GM19467 (cell line): Measurements from ENCODE around the gene APOBEC3A.
"Not testable (repeated sequence)": the region's sequence is repeated elsewhere in the genome, so short reads cannot be mapped to it uniquely, and the experiment has no call there.

Experiments
- ATAC-seq: cut with Tn5 transposase; IDR thresholded peaks from one replicate; pipeline ENCODE4 v1.9.1; 2021; ENCODE audit warnings: mild to moderate bottlenecking, moderate library complexity; ENCODE audit not compliant: unreplicated experiment

APOBEC3A gene

DNA sequence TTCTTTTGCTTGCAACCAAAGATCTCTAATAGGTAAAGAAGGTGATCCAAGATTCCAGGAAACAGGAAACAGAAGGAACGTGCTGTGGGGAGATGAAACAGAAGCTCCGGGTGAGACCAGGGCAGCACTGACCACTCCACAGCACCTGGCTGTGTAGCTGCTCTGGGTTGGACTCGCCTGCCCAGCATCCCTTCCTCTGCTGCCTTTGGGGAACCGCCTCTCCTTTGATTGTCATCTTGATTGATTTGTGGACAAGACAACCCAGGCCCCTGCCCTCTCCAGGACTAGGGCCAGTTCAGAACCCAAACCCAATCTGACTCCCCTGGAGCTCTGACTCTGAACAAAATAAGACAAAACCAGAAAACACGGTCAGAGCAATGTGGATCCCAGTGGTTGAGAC, 14.7 kb upstream of the APOBEC3A start:
- ATAC-seq = no peak

DNA sequence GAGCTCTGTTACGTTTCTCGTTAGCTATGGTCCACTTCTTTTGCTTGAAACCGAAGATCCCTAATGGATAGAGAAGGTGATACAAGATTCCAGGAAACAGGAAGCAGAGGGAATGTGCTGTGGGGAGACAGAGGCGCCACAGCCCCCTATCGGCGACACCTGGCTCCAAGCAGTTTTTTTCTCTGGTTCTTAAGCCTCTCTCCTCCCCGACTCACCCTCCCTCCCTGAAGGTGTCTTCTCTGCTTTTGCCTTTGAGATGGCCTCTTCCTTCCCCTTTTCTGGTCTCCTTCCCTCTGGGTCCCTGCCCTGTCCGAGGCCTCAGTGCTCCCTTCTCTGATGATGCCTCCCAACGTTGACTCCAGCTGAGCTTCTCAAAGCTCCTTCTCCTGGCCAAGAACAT, 14.2 kb upstream of the APOBEC3A start:
- no peak for ATAC-seq

DNA sequence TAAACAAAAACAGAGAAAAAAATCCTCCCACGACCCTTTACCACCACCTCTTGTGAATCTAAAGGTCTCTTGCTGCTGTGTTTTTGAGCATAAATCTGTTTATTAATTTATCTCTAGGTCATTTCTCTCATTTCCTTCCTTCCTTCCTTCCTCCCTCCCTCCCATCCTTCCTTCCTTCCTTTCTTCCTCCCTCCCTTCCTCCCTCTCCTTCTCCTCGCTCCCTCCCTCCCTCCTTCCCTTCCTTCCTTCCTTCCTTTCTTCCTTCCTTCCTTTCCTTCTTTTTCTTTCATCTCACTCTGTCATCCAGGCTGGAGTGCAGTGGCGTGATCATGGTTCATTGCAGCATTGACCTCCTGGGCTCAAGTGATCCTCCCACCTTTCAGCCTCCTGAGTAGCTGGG, 13.5 kb upstream of the APOBEC3A start:
- no peak for ATAC-seq

DNA sequence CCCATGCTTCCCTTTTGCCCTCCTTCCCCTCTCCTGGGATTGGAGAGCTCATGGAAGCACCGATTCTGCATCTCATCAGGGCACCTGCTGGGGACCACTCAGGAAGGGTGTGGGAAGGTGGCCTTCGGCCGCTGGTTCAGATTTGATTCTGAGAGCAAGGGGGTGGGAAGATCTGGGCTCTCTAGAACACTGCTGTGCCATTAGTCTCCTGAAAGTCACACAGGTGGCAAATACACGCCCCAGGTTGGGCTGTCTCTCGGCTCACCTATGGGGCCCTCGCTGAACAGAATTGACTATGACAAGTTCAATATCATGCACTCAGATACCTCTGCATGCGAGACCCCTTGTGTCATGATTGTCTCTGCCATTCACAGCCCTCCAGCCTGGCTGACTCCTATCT, 12.8 kb upstream of the APOBEC3A start:
- ATAC-seq = no peak

DNA sequence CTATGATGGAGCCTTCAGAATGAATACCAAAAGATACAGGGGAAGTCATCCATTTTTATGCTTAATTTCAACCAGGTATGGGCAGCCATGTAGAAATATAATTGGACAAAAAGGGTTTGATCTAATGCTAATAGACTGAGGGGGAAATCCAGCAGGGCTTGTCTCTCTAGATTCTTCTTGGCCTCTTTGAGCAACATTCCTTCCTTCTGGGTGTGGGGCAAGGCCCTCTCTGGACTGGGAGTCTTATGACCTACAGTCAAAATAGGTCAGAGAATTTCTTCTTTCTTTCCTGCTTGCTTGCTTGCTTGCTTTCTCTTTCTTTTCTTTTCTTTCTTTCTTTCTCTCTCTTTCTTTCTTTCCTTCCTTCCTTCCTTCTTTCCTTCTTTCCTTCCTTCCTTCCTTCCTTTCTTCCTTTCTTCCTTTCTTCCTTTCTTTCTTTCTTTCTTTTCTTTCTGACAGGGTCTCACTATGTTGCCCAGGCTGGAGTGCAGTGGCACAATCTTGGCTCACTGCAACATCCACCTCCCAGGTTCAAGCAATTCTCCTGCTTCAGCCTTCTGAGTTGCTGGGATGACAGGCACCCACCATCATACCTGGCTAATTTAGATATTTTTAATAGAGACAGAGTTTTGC, 11.6 kb upstream of the APOBEC3A start:
- not testable (repeated sequence) for ATAC-seq

DNA sequence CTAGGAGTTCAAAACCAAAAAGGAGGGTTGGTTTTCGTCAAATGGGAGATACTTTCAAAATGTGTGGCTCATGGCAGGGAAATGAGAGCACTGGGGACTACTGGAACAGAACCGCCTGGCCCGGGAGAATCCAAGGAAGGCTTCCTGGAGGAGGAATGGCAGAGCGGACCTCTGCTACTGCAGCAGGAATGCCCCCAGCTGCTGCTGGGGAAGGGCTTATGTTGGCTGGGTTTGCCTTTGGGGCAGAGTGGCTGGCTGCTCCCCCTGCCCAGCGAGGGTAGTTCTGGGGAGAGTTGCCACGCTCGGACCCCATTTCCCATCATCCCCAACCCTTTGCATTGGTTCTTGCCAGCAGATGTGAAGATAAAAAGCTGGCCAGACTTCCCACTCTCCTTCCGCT, 10.6 kb upstream of the APOBEC3A start:
- ATAC-seq = no peak

DNA sequence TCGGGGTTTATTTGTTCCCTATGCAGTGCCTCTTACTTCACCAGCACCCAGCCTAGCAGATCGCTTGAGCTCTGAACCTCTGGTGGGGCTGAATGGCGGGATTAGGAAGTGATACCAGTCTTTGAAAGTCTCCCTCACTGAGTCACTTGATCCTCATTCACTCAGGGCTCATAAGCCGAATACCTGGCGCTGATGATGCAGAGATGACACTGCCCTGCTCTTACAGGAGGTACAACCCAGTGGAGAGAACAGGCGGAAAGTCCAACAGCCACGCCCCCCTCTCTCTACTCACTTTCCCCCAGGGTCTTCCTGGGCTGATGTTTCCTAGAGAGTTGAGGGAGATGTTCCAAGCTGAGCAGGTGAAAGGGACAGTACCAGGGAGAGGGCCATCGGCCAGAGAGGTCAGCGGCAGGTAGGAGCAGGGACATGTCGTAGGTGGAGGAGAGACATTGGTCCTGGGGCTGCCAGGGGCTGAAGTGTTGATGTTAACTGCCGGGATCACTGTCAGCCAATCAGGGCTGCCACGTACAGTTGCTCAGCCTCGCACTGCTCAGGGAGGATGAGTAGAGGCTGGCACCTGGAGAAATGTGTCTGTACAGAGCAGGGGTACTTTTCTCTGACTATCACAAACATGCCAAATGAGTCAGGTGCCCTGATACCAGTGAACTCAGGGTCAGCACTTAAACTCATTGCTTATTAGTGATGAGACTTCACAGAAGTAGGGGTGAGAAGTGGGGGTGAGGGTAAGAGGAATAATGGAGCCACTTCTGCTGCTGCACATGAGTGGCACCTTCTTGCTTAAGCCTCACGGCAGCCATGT, 9.9 kb upstream of the APOBEC3A start:
- no peak for ATAC-seq

DNA sequence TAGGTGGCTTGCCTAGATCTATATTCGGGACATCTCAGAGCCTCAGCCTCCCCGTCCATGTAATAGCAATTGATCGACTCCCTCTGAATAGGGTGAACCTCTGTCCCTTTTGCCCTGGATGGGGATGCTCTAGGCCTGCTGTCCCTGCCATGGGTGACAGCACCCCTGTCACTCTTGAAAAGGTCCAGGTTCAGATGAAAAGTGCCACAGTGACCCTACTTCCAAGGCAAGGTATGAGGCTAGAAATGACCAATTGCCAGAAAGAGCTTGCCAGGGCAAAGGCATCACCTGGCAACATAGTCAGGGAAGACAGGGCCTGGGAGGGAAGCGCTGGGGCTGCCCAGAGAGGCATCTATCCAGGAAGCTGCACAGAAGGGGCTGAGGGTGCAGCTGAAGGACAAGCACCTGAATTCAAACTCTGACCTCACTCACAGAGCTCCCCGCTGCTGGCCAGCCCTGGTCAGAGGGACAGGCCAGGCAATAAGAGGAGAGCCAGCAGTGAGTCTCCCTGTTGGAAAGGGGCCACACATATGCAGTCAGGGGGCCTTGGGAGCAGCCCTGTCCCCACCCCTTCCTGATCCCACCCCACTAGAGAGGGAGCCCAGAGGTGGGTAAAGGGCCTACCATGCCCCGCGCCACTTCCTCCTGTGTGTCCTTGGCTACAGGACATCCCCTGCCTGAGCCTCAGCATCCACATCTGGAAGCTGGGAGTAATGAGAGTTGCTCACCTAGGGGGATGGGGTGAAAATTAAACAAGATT, 9.0 kb upstream of the APOBEC3A start:
- ATAC-seq = no peak

DNA sequence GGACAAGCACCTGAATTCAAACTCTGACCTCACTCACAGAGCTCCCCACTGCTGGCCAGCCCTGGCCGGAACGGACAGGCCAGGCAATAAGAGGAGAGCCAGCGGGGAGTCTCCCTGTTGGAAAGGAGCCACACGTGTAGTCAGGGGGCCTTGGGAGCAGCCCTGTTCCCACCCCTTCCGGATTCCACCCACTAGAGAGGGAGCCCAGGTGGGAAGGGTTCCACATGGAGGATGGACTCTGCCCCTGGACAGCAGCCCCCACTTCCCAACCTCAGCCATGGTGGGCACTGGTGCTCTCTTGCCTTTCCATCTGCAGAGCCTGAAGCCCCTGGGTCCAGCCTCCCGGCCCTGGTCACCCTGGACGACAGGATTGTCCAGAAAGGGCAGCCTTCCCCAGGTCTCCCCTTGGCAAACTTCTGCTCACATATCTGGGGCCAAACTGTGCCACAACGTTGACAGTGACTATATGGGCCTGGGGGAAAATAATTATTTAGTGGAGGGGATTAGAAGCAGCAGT, 7.5 kb upstream of the APOBEC3A start:
- no peak for ATAC-seq

DNA sequence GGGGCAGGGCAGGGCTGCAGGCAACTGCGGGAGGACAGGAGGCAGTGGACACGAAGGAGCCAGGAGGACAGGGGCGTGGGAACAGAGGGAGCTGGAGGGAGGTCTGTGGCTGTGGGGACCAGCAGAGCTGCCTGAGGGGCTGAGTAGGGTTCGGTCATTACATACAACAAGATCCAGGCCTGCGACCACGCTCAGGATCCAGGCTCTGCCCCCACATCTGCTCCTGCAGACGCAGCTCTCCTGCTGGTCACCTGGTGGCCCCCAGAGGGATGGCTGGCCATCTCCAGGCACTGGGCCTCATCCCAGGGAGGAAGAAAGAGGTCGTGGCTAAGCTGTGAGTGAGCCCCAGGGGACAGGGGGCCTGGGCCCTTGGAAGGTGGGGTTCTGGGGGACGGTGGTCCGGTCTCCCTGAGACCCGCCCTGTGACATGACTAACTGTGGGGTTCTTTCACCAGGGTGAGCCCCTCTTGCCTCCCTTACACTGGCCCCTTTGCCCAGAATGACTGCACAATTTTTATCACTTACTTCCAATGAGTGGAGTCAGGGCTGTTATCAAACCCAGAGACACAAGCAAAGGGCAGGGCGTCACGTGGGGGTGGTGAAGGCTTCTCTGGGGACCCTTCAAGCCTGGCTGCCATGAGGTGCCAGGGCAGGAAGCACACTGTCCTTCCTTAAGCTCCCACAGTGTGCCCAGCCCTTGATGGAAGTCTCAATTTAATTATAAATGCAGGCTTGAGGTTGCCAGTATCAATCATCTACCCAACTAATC, 6.7 kb upstream of the APOBEC3A start:
- ATAC-seq = no peak

DNA sequence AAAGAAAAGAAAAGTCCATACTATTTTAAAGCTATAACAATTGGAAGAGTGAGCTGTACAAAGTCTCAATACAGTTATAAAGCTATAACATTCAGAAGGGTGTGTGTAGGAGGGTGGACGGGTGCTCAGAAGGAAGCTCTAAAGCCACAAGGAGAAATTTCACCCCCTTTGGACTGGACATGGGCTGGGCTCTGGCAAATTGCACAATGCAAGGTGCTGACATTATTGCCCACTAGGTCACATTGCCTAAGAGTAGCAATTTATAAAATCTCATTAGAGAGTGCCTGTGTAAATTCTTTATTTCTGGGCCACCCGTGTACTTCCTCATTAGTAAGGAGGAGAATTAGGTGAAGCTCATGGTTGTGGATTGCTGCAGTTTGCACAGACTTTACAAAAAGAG, 5.7 kb upstream of the APOBEC3A start:
- ATAC-seq = no peak

DNA sequence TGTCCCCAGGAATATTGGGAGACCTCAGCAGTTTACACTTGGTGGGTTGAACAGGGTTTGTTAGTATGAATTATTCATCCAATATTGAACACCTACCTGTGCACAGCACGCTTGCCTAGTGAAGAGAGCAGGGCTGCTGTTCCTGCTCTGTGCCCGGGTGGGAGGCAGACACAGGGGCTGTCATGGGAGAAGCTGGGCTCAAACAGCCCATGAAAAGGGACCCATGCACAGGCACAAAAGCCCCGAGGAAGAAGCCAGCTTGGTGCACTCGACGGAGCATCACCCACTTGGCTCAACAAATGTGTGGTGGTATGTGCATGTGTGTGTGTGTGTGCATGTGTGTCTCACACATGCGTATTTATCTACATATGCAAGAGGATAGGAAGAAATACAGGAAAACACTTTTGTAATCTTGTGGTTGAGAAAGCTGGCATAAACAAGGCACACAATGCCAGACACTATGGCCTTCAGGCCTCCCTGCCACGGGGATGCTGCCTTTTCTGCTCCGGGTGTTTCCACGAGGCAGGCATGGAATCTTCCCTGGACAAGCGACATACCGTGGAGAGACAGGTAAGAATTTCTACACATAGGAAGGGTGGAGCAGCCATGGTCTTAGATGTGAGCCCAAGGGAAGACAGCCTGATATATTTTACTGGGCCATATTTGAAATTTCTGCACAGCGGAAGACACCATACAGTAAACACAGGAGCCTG, 5.0 kb upstream of the APOBEC3A start:
- no peak for ATAC-seq

DNA sequence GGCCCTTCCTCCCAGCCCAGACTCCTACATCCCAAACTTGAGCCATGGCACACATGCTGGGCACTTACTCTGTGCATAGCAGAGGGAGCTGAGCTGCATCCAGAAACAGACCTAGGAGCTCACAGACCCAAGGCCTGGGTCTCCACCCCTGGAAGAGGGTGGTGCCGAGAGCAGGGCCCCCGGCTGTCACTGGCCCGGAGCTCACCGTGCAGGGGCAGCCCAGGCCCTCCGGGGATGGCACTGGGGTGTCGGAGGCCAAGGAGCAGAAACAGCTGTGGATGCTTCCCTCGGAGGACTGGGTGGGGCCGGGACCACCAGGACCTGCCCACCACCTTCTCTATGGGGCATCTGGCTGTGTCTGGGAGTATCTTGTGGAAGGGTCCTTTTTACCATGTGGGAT, 4.3 kb upstream of the APOBEC3A start:
- no peak for ATAC-seq

DNA sequence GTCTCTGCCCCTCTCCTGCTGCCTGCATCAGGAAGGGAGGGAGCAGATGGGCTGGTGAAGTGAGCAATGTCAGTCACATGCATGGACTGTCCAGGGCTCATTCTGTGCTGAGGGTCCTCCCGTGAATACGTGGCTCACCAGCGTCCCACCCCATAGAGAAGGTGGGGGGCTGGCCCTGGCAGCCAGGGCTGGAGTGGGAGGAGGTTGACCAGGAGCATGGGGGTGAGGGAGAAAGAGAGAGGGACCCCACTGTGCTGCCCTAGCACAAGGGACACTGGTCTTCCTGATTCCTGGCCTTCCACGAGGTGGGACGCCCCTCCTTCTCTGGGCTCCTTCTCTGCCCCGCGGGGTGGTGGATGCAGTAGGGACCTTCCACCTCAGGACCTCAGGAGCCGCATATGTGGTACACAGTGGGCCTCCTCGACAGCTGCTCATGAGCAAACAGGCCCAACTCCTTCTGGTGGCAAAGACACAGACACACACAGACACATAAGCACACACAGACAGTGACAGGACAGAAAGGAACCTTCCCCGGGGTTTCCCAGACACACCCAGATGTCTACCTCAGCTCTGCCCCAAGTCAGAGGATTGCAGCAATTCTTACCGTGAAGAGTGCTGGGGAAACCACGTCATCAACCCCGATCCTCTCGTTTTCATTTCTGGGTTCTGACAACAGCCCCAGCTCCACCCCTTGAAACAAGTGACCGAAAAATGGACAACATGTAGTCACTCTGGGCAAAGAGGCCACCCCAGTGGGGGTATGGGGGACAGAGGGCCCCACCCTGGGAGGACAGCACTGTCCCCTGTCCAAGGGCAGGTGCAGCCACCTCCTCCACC, 3.6 kb upstream of the APOBEC3A start:
- peak; percentile 70 for ATAC-seq

DNA sequence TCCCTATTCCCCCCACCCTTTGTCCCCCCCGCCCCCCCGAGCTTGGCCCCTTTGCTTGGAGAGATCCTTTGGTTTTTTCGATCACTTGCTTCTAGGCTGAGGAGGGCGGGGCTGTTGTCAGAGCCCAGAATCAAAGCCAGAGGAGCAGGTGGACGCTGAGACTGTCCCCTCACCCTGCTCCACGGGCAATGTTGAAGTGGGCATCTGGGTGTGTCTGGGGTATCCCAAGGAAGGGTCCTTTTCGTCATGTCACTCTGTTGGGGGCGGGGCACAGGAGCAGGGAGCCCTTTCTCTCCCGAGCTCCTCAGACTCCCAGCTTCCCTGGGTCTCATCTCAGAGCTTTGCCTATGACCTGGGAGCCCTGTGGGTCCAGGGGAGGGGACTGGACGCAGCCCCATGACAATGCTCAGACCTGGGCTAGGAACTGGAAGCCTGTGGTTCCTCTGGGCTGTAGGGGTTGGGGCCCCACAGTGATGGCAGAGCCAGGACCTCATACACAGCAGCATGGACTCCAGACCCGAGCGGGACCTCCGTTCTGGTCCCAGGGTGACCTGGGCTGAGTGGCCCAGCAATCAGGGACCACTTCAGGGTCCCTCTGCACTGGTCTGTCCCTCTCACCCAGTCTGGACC, 2.9 kb upstream of the APOBEC3A start:
- no peak for ATAC-seq

DNA sequence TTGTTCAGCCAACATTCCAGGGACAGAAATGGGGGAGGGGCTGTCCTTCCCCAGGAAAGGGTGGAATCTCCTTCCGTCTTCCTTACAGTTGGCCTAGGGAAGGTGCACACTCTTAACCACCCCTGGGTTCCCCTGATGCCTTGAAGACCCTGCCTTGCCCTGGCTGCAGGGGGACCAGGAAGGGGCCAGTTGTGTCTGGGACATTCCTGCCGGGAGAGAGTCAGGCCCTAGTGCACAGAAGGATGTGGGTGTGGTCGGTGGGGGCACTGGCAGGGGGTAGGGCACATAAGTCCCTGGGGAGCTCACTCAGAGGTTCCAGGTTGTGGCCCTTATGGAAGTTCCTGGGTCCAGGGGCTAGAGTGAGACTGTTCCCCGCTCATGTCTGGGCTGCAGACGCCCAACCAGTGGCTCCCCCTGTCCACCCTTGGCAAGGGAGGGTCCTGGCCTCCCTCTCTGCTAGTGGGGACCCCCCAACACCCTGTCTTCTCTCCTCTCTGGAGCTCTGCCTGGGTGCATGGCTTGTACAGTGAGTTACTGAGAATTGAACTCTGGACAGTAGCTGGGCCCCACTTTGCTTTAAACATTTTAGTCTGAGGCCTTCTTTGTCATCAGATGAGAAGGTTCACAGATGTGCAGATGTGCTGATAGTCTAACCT, 2.0 kb upstream of the APOBEC3A start:
- ATAC-seq = no peak

DNA sequence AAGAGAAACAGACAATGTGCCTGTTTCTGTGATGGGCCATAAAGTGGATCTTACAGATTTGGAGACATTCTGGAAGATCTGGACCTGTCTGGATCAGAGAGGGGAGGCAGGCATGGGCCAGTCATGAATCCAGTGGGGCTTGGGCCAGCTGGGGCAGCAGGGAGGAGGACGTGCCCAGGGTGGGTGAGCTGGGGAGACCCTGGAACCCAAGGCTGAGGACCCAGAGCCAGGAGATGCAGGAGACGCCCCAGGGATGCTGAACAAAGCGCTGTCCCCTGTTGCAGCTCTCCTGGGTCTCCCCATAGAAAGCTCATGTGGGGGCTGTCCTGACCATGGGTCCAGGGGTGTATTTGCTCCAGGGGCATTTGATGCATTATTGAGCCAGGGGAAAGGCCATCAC, 1.5 kb upstream of the APOBEC3A start:
- ATAC-seq = no peak

DNA sequence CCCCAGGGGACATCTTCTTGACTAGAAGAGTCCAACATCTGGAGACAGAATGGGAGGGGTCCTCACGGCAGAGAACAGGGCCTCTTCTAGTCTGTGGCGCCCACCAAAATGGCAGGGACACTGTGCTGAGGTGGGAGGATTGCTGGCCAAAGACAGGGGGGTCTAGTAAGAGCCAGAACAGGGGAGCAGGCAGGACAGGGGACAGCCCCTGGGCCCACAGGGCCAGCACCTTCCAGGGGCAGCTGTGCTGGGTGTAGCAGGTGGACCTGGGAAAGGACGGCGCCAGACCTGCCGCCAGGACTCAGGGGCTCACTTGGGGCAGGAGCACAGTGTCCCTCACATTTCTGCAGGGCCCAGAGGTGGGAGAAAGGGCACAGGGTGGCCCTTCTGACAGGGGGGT, 858 bp upstream of the APOBEC3A start:
- no peak for ATAC-seq
